Testis (tissue), 2 donors: ENCODE measurements around the gene SYT13.

Experiments used
- POLR2A ChIP-seq: fragments of 450-650 bp; IDR thresholded peaks from one replicate; pipeline ENCODE4 v1.6.1; 2017; ENCODE audit warnings: antibody characterized with exemption, mild to moderate bottlenecking, moderate library complexity
- TF ChIP-seq, protein P1 (sequence below), 3 experiments: fragments of 450-650 bp in 2 of 3; fragments of 200-600 bp in 1 of 3; sonication (generic) in 1 of 3; IDR thresholded peaks; one replicate each; pipeline ENCODE4 v1.5.1; 2016 to 2019; ENCODE audit warnings: antibody characterized with exemption in 3 of 3, mild to moderate bottlenecking in 2 of 3, moderate library complexity in 1 of 3

- no peak for TF ChIP-seq POLR2A
- TF ChIP-seq, protein P1, sequence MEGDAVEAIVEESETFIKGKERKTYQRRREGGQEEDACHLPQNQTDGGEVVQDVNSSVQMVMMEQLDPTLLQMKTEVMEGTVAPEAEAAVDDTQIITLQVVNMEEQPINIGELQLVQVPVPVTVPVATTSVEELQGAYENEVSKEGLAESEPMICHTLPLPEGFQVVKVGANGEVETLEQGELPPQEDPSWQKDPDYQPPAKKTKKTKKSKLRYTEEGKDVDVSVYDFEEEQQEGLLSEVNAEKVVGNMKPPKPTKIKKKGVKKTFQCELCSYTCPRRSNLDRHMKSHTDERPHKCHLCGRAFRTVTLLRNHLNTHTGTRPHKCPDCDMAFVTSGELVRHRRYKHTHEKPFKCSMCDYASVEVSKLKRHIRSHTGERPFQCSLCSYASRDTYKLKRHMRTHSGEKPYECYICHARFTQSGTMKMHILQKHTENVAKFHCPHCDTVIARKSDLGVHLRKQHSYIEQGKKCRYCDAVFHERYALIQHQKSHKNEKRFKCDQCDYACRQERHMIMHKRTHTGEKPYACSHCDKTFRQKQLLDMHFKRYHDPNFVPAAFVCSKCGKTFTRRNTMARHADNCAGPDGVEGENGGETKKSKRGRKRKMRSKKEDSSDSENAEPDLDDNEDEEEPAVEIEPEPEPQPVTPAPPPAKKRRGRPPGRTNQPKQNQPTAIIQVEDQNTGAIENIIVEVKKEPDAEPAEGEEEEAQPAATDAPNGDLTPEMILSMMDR (IDR thresholded peaks at IDR 0.05): no peak
Observed at GRCh38 chr11:45246241-45246640, 39.9 kb downstream of the SYT13 start.
